Measurements from ENCODE around the gene MSI1.

DNA sequence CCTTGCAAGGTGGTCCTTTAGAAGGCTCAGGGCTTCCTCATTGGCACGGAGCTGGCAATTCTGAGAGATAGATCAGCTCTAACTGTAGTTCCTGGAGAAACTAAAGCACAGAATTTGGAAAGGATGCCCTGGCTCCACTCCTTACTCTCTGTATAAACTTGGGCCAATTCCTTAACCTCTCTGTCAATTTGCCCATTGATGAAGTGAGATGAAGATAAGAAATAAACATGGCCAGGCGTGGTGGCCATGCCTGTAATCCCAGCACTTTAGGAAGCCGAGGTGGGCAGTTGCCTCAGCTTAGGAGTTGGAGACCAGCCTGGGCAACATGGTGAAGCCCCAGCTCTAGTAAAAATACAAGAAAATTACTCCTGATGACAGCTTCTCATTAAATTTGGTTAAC lies 34.9 kb upstream of the MSI1 start:
- TF ChIP-seq TEAD4 (IDR thresholded peaks at IDR 0.05) (no peak), TAF1 (IDR thresholded peaks at IDR 0.05; ENCODE audit: low read depth) (no peak)

All from Ishikawa (cell line).